ENCODE measurements around the gene TSEN15. TPM values are rescaled to one million over a fixed set of nuclear protein-coding genes. Genes with fewer than 3 reads are reported as not detected.

The TSEN15 gene
- total and polyA plus RNA-seq, 4 donors = 9.1 to 21.9 (median 19.3) TPM

DNA sequence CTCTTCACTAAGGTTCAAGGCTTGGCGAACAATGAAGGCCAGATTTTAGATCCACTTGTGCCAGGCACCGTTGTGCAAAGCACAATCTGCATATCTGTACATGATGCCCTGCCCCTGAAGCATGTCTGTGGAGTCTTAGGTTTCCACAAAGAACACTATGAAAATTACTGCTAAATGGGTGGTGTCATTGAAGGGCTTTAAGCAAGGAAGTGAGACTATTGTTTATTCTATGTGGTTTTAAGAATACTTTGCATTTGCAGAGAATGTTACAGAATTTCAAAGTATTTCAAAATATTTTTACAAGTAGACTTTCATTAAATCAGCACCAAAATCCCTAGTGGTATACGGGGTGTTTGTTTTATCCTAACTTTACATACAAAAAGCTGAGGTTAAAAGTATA lies 8.8 kb downstream of the TSEN15 start:
- Histone ChIP-seq H3K36me3 (ENCODE audit: control insufficient read depth in 4 of 4, insufficient read depth in 3 of 4, low read depth in 1 of 4, low read length in 3 of 4) (peaks cover 0 to 7% (median 1%) of the 10 kb centered on the region in 4 donors), H3K4me1 (ENCODE audit: control insufficient read depth in 4 of 4, insufficient read depth in 4 of 4, low read length in 3 of 4) (no peaks in the 10 kb centered on the region), H3K27me3 (ENCODE audit: control insufficient read depth in 4 of 4, insufficient read depth in 4 of 4, low read length in 3 of 4) (no peaks in the 10 kb centered on the region), H3K9ac (ENCODE audit: low read depth in 1 of 2, low read length in 2 of 2) (no peak overlapping the region), H3K9me3 (ENCODE audit: control insufficient read depth in 4 of 4, low read length in 3 of 4) (no peaks in the 10 kb centered on the region), H3K27ac (ENCODE audit: low read depth in 1 of 2, low read length in 2 of 2) (no peak overlapping the region), H3K4me3 (ENCODE audit: low read depth in 1 of 3, low read length in 3 of 3) (no peak overlapping the region)
- TF ChIP-seq, protein P1, sequence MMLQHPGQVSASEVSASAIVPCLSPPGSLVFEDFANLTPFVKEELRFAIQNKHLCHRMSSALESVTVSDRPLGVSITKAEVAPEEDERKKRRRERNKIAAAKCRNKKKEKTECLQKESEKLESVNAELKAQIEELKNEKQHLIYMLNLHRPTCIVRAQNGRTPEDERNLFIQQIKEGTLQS (IDR thresholded peaks at IDR 0.05) = no peak
- no peak for TF ChIP-seq CTCF (IDR thresholded peaks at IDR 0.05; ENCODE audit: low read depth, low read length, missing input control)
- no peak for TF ChIP-seq FOXA2 (IDR thresholded peaks at IDR 0.05)
- no peak for TF ChIP-seq ZBTB33 (IDR thresholded peaks at IDR 0.05)
- TF ChIP-seq YY1 (IDR thresholded peaks at IDR 0.05) = no peak
- WGBS = 97% methylated on average over 3 of the region's 3 CpGs
- DNase-seq (ENCODE audit: low spot score) = no peak

DNA sequence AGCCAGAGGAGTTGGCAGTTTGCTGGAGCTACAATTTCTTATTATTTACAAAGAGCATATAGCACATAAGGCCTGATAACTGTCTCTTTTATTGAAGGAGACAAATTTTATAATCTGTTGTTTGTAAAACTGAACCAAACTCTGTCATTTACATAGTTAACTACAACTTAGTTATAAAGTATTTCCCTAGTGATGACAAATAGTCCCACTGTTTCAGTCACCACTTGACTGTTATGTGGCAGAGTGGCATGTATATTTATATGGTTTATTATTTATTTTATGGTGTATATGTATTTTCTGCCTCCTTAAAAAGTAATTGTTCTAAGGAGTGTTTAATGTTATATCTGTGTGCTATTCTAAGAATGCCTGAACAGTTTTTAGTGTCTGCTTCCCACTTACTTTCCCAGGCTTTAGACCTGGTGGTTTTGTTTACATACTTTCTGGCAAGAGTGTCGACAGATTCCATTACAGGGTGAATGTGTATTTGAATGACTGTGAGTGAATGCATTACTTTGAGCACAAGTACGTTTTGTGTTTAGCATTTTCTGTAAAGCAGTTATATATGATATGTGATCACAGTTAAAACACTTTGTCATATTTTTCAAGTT lies 10.0 kb downstream of the TSEN15 start:
- Histone ChIP-seq H3K4me3 (ENCODE audit: low read depth in 1 of 3, low read length in 3 of 3) (no peak overlapping the region), H3K4me1 (ENCODE audit: control insufficient read depth in 4 of 4, insufficient read depth in 4 of 4, low read length in 3 of 4) (no peaks in the 10 kb centered on the region), H3K9me3 (ENCODE audit: control insufficient read depth in 4 of 4, low read length in 3 of 4) (no peaks in the 10 kb centered on the region), H3K27ac (ENCODE audit: low read depth in 1 of 2, low read length in 2 of 2) (no peak overlapping the region), H3K27me3 (ENCODE audit: control insufficient read depth in 4 of 4, insufficient read depth in 4 of 4, low read length in 3 of 4) (no peaks in the 10 kb centered on the region), H3K36me3 (ENCODE audit: control insufficient read depth in 4 of 4, insufficient read depth in 3 of 4, low read depth in 1 of 4, low read length in 3 of 4) (peaks cover 0 to 7% (median 2%) of the 10 kb centered on the region in 4 donors), H3K9ac (ENCODE audit: low read depth in 1 of 2, low read length in 2 of 2) (no peak overlapping the region)
- 70% methylated on average over 2 of the region's 2 CpGs for WGBS
- TF ChIP-seq HNF4G (IDR thresholded peaks at IDR 0.05) (no peak), FOXA1 (IDR thresholded peaks at IDR 0.05) (no peak), TAF1 (conservative IDR thresholded peaks at IDR 0.05) (no peak), GABPA (IDR thresholded peaks at IDR 0.05 in 1 of 2, conservative IDR thresholded peaks at IDR 0.05 in 1 of 2) (no peak), ZBTB33 (IDR thresholded peaks at IDR 0.05) (no peak), SP1 (IDR thresholded peaks at IDR 0.05) (no peak), EGR1 (IDR thresholded peaks at IDR 0.05; ENCODE audit: low read depth in 2 of 2) (no peak), RXRA (IDR thresholded peaks at IDR 0.05) (no peak), YY1 (IDR thresholded peaks at IDR 0.05) (no peak), JUND (IDR thresholded peaks at IDR 0.05) (no peak), NR2F2 (IDR thresholded peaks at IDR 0.05) (no peak), REST (IDR thresholded peaks at IDR 0.05) (no peak), CTCF (IDR thresholded peaks at IDR 0.05; ENCODE audit: low read depth, low read length, missing input control) (no peak), RAD21 (IDR thresholded peaks at IDR 0.05) (no peak), MAX (IDR thresholded peaks at IDR 0.05) (no peak), FOXA2 (IDR thresholded peaks at IDR 0.05) (no peak), HNF4A (conservative IDR thresholded peaks at IDR 0.05) (no peak)
- TF ChIP-seq, protein P1 (IDR thresholded peaks at IDR 0.05) = no peak
- no peak for DNase-seq (ENCODE audit: low spot score)

Measured in liver (tissue), 9 donors.